ENCODE results near the gene ADAMTSL3. TPM values are rescaled to one million over a fixed set of nuclear protein-coding genes. Genes with fewer than 3 reads are reported as not detected.

Gene ADAMTSL3
- polyA plus RNA-seq, 1 donor from 2014 or later = 0.51 TPM

DNA sequence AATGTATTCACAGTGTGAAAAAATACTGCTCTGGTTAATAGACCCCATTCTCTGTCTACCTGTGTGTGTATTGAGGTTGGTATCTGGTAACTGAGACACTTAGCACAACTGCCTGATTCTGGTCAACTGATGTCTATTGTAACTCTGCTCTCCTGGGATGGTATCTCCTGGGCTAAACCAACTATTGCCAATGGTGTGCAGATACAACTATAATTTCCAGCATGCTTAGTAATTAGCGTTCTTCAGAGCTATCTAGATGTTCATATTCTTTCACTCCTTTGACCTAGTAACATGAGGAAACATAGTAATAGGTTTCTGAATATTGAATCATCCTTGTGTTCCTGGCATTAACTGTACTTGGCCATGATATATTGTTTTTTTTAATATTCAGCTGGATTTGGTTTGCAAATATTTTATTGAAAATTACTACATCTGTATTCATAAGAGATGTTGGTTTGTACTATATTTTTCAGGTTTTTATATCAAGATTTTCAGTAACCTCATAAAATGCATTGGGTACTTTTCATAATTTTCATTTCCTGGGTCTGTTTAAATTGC, 16.8 kb downstream of the ADAMTSL3 start:
- no peak overlapping the region for H2AFZ ChIP-seq (ENCODE audit: low read depth, low read length)
- H3K27ac ChIP-seq (ENCODE audit: low read length) = no peak overlapping the region
- no peak overlapping the region for H3K4me3 ChIP-seq (ENCODE audit: low read length)
- H3K79me2 ChIP-seq (replicated peaks; ENCODE audit: insufficient read depth, low read length) = no peaks in the 10 kb centered on the region
- H3K27me3 ChIP-seq (ENCODE audit: insufficient read depth, low read depth, low read length) = no peaks in the 10 kb centered on the region
- H3F3A ChIP-seq (ENCODE audit: insufficient read depth, low read length, poor library complexity, severe bottlenecking) = no peaks in the 10 kb centered on the region
- H3K36me3 ChIP-seq (ENCODE audit: insufficient read depth, low read length) = no peaks in the 10 kb centered on the region
- no peaks in the 10 kb centered on the region for H3K9me2 ChIP-seq (ENCODE audit: insufficient read depth, low read length)
- TF ChIP-seq, protein P1, sequence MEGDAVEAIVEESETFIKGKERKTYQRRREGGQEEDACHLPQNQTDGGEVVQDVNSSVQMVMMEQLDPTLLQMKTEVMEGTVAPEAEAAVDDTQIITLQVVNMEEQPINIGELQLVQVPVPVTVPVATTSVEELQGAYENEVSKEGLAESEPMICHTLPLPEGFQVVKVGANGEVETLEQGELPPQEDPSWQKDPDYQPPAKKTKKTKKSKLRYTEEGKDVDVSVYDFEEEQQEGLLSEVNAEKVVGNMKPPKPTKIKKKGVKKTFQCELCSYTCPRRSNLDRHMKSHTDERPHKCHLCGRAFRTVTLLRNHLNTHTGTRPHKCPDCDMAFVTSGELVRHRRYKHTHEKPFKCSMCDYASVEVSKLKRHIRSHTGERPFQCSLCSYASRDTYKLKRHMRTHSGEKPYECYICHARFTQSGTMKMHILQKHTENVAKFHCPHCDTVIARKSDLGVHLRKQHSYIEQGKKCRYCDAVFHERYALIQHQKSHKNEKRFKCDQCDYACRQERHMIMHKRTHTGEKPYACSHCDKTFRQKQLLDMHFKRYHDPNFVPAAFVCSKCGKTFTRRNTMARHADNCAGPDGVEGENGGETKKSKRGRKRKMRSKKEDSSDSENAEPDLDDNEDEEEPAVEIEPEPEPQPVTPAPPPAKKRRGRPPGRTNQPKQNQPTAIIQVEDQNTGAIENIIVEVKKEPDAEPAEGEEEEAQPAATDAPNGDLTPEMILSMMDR (IDR thresholded peaks at IDR 0.05; ENCODE audit: poor library complexity, severe bottlenecking) = no peak
- TF ChIP-seq RAD21 (conservative IDR thresholded peaks at IDR 0.05) = no peak
- TF ChIP-seq MXI1 (conservative IDR thresholded peaks at IDR 0.05; ENCODE audit: poor library complexity, severe bottlenecking) = no peak
- TF ChIP-seq TAF1 (IDR thresholded peaks at IDR 0.05; ENCODE audit: low read depth) = no peak
- no peak for TF ChIP-seq EP300 (conservative IDR thresholded peaks at IDR 0.05; ENCODE audit: poor library complexity, severe bottlenecking)
- TF ChIP-seq POLR2AphosphoS5 (IDR thresholded peaks at IDR 0.05) = no peak
- TF ChIP-seq EZH2 (IDR thresholded peaks at IDR 0.05; ENCODE audit: borderline replicate concordance, insufficient read depth, low read length, poor library complexity, severe bottlenecking) = no peak
- TF ChIP-seq, protein P2, sequence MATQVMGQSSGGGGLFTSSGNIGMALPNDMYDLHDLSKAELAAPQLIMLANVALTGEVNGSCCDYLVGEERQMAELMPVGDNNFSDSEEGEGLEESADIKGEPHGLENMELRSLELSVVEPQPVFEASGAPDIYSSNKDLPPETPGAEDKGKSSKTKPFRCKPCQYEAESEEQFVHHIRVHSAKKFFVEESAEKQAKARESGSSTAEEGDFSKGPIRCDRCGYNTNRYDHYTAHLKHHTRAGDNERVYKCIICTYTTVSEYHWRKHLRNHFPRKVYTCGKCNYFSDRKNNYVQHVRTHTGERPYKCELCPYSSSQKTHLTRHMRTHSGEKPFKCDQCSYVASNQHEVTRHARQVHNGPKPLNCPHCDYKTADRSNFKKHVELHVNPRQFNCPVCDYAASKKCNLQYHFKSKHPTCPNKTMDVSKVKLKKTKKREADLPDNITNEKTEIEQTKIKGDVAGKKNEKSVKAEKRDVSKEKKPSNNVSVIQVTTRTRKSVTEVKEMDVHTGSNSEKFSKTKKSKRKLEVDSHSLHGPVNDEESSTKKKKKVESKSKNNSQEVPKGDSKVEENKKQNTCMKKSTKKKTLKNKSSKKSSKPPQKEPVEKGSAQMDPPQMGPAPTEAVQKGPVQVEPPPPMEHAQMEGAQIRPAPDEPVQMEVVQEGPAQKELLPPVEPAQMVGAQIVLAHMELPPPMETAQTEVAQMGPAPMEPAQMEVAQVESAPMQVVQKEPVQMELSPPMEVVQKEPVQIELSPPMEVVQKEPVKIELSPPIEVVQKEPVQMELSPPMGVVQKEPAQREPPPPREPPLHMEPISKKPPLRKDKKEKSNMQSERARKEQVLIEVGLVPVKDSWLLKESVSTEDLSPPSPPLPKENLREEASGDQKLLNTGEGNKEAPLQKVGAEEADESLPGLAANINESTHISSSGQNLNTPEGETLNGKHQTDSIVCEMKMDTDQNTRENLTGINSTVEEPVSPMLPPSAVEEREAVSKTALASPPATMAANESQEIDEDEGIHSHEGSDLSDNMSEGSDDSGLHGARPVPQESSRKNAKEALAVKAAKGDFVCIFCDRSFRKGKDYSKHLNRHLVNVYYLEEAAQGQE (IDR thresholded peaks at IDR 0.05; ENCODE audit: borderline replicate concordance) = no peak
- no peak for TF ChIP-seq SMC3 (conservative IDR thresholded peaks at IDR 0.05; ENCODE audit: poor library complexity)
- no peaks in the 10 kb centered on the region for H4K20me1 ChIP-seq (ENCODE audit: insufficient read depth)
- no peak overlapping the region for H3K9ac ChIP-seq (ENCODE audit: low read length)
- H3K9me3 ChIP-seq (ENCODE audit: low read length) = no peaks in the 10 kb centered on the region
- no peak overlapping the region for H3K4me2 ChIP-seq (ENCODE audit: low read length)

DNA sequence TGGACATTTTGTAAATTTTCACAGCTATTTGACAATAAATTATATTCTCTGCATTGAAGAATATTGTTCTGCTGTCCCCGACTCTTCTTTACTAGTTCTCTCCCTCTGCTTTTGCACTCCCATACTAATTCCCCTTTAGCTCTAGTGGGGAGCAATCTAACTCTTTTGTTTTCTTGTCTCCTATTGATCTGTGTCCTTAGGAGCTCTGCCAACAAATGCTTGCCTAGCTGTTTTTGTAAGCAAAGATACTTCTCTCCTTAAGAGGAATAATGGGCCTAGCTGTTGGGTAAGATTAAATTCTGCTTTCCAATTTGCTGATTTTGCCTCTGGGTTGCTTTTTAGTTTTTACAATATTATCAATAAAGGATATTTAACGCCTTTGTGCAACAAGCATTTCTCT, 17.7 kb downstream of the ADAMTSL3 start:
- Histone ChIP-seq H3K36me3 (ENCODE audit: insufficient read depth, low read length) (no peaks in the 10 kb centered on the region), H3K9me3 (ENCODE audit: low read length) (no peaks in the 10 kb centered on the region), H3K79me2 (replicated peaks; ENCODE audit: insufficient read depth, low read length) (no peaks in the 10 kb centered on the region), H3K27me3 (ENCODE audit: insufficient read depth, low read depth, low read length) (no peaks in the 10 kb centered on the region), H3K9ac (ENCODE audit: low read length) (no peak overlapping the region), H3K27ac (ENCODE audit: low read length) (no peak overlapping the region), H3K4me2 (ENCODE audit: low read length) (no peak overlapping the region), H3K4me3 (ENCODE audit: low read length) (no peak overlapping the region), H3F3A (ENCODE audit: insufficient read depth, low read length, poor library complexity, severe bottlenecking) (no peaks in the 10 kb centered on the region), H4K20me1 (ENCODE audit: insufficient read depth) (no peaks in the 10 kb centered on the region), H2AFZ (ENCODE audit: low read depth, low read length) (no peak overlapping the region), H3K9me2 (ENCODE audit: insufficient read depth, low read length) (no peaks in the 10 kb centered on the region)
- no peak for TF ChIP-seq TAF1 (IDR thresholded peaks at IDR 0.05; ENCODE audit: low read depth)
- TF ChIP-seq RAD21 (conservative IDR thresholded peaks at IDR 0.05) = no peak
- TF ChIP-seq, protein P2 (IDR thresholded peaks at IDR 0.05; ENCODE audit: borderline replicate concordance) = no peak
- no peak for TF ChIP-seq EP300 (conservative IDR thresholded peaks at IDR 0.05; ENCODE audit: poor library complexity, severe bottlenecking)
- TF ChIP-seq MXI1 (conservative IDR thresholded peaks at IDR 0.05; ENCODE audit: poor library complexity, severe bottlenecking) = no peak
- TF ChIP-seq, protein P1 (IDR thresholded peaks at IDR 0.05; ENCODE audit: poor library complexity, severe bottlenecking) = no peak
- no peak for TF ChIP-seq EZH2 (IDR thresholded peaks at IDR 0.05; ENCODE audit: borderline replicate concordance, insufficient read depth, low read length, poor library complexity, severe bottlenecking)
- no peak for TF ChIP-seq SMC3 (conservative IDR thresholded peaks at IDR 0.05; ENCODE audit: poor library complexity)
- no peak for TF ChIP-seq POLR2AphosphoS5 (IDR thresholded peaks at IDR 0.05)

Measured in neural cell (in vitro differentiated cells).